ENCODE results near the gene GHRL.
A peak's percentile ranks its signal among the peaks of the same experiment; 100 is the strongest.

Gene GHRL

DNA sequence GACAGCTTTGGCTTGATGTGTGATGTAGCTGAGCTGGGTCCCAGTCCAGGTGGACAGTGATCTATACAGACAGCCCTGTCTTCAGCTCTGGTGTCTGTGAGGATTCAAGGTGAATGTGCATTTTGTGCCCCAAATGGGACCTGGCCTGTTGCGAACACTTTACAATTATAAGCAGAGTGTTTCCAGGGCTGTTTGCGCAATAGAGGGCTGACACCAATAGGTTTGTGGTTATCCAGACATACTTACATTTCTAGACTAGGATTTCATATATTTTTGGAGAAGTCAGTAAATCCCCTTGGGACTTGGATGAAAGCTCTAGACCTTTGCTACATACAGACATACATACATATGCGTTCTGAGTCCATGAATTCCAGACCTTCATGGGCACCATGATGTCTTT lies 48.7 kb downstream of the GHRL start:
- no peak for DNase-seq (ENCODE audit: low read depth in 3 of 3)

DNA sequence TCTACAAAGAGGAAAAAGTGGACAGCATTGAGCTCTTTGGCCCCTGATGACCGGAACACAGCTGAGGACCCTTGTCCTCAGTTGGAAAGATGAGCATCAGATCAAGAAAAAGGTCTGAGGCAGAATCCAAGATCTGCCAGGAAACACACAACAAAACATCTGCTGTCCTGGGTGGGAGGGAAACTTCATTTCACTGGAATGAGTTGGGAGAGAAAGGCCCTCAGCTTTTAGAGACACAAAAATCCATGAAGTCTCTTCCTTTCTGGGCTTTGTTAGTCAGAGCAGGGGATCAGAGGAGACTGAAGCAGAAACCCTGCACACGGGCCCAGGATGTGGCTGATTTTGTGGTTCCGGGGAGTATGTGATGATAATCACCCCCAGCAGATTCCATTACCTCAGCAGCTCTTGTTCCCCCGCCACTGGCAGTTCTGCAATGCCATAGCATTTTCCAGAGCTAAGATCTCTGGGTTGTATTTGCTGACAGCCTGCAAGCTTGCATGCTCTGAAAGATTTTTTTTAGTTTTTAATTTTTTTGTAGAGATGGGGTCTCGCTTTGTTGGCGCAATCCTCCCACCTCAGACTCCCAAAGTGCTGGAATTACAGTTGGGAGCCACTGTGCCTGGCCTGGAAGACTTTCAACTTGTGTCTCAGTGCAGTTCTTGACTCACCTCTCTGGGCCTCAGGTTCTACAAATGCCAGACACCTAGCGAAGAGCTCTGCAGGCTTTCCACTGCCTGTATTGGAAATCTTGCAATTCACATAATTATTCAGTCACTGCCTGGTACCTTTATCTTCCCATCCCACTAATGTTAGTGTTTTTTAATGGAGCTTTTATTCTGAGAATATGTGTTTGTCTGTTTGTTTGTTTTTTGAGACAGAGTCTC lies 50.3 kb downstream of the GHRL start:
- peak; percentile 38 to 74 (median 57) for DNase-seq (ENCODE audit: low read depth in 3 of 3)

DNA sequence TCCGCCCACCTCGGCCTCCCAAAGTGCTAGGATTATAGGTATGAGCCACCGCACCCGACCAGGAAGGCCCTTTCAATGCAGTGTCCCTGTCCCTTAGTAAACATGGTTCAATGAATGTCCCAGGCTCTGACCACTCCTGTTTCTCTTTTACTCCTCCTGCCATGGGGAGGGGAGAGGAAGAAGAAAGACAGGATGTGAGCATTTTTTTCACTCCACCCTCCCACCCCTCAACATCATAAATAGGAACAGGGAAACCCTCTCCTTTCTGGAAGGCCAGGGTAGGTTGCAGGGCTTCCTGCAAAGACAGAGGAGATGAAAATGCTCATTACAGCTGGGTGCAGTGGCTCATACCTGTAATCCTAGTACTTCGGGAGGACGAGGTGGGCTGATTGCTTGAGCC lies 51.9 kb downstream of the GHRL start:
- no peak for DNase-seq (ENCODE audit: low read depth in 3 of 3)

- no peak for DNase-seq (ENCODE audit: low read depth in 3 of 3)
These were observed 54.2 kb downstream of the GHRL start for GRCh38 chr3:10238345-10239183.

All from stimulated activated CD4-positive, alpha-beta T cell treated with anti-CD3 and anti-CD28 coated beads, TNF-alpha, amount 100 ng/mL, for 4 hours (primary cell).